ENCODE measurements around the gene POU4F1. TPM values are rescaled to one million over a fixed set of nuclear protein-coding genes. Genes with fewer than 3 reads are reported as not detected.

Gene POU4F1
- polyA plus RNA-seq, 3 donors: not detected

- intact Hi-C loops (cut with micrococcal nuclease): no loop called here
- Histone ChIP-seq H4K20me1 (ENCODE audit: insufficient read depth, low read length) (no peaks in the 10 kb centered on the region), H3K4me2 (replicated peaks; ENCODE audit: extremely low read depth, low read length, poor library complexity, severe bottlenecking) (no peak overlapping the region), H3K36me3 (replicated peaks in 1 of 2; ENCODE audit: control insufficient read depth in 1 of 2, insufficient read depth in 2 of 2, low read length in 2 of 2) (no peaks in the 10 kb centered on the region), H2AFZ (ENCODE audit: insufficient read depth, low read depth, low read length, poor library complexity, severe bottlenecking) (no peak overlapping the region), H3K9ac (ENCODE audit: insufficient read depth, low read length, poor library complexity, severe bottlenecking) (no peak overlapping the region), H3K9me3 (replicated peaks in 1 of 2; ENCODE audit: control insufficient read depth in 1 of 2, insufficient read depth in 1 of 2, low read length in 2 of 2) (peaks cover 3 to 50% of the 10 kb centered on the region in 2 donors), H3K27me3 (ENCODE audit: control insufficient read depth in 2 of 2, insufficient read depth in 2 of 2, low read length in 2 of 2) (peaks cover 89 to 95% of the 10 kb centered on the region in 2 donors), H3K4me3 (replicated peaks in 1 of 3; ENCODE audit: low read depth in 2 of 3, low read length in 3 of 3) (no peak overlapping the region), H3K79me2 (ENCODE audit: insufficient read depth, low read length) (no peaks in the 10 kb centered on the region), H3K4me1 (ENCODE audit: control insufficient read depth in 1 of 2, insufficient read depth in 2 of 2, low read length in 2 of 2) (peaks cover 49 to 51% of the 10 kb centered on the region in 2 donors), H3K27ac (ENCODE audit: low read depth in 1 of 2, low read length in 2 of 2) (no peak overlapping the region)
- no peak overlapping the region for H3K27ac Mint-ChIP-seq
- H3K4me1 Mint-ChIP-seq: peaks cover 58% of the 10 kb centered on the region
- peaks cover 88 to 94% (median 90%) of the 10 kb centered on the region in 3 donors for H3K27me3 Mint-ChIP-seq (ENCODE audit: low read depth in 3 of 3)
- peaks cover 9% of the 10 kb centered on the region in 2 donors for H3K36me3 Mint-ChIP-seq
- H3K9me3 Mint-ChIP-seq: peaks cover 0 to 50% (median 23%) of the 10 kb centered on the region in 7 donors
- no CpG with 5 or more reads among the region's 6 CpGs for WGBS (ENCODE audit: insufficient coverage)
- TF ChIP-seq CTCF (IDR thresholded peaks at IDR 0.05): no peak
- H3K4me3 Mint-ChIP-seq: peak overlapping the region in 1 of 2 donors; percentile 85
- DNase-seq: peak in 1 of 3 donors; percentile 52
Observed at GRCh38 chr13:78599645-78600279, 3.6 kb downstream of the POU4F1 start.

GRCh38 chr13:78598966-78599644, 4.2 kb downstream of the POU4F1 start:
- no peak for DNase-seq
- peaks cover 57% of the 10 kb centered on the region for H3K4me1 Mint-ChIP-seq
- no peak overlapping the region for H3K27ac Mint-ChIP-seq
- H3K79me2 ChIP-seq (ENCODE audit: insufficient read depth, low read length): no peaks in the 10 kb centered on the region
- peak overlapping the region in 1 of 2 donors; percentile 85 for H3K4me3 Mint-ChIP-seq
- TF ChIP-seq CTCF (IDR thresholded peaks at IDR 0.05): no peak
- intact Hi-C loops (cut with micrococcal nuclease): no loop called here
- peaks cover 3 to 51% of the 10 kb centered on the region in 2 donors for H3K9me3 ChIP-seq (replicated peaks in 1 of 2; ENCODE audit: control insufficient read depth in 1 of 2, insufficient read depth in 1 of 2, low read length in 2 of 2)
- H3K27ac ChIP-seq (ENCODE audit: low read depth in 1 of 2, low read length in 2 of 2): no peak overlapping the region
- H3K9ac ChIP-seq (ENCODE audit: insufficient read depth, low read length, poor library complexity, severe bottlenecking): no peak overlapping the region
- H3K36me3 ChIP-seq (replicated peaks in 1 of 2; ENCODE audit: control insufficient read depth in 1 of 2, insufficient read depth in 2 of 2, low read length in 2 of 2): no peaks in the 10 kb centered on the region
- H3K4me2 ChIP-seq (replicated peaks; ENCODE audit: extremely low read depth, low read length, poor library complexity, severe bottlenecking): no peak overlapping the region
- H2AFZ ChIP-seq (ENCODE audit: insufficient read depth, low read depth, low read length, poor library complexity, severe bottlenecking): no peak overlapping the region
- peaks cover 9% of the 10 kb centered on the region in 2 donors for H3K36me3 Mint-ChIP-seq
- H3K9me3 Mint-ChIP-seq: peaks cover 0 to 50% (median 23%) of the 10 kb centered on the region in 7 donors
- H3K4me3 ChIP-seq (replicated peaks in 1 of 3; ENCODE audit: low read depth in 2 of 3, low read length in 3 of 3): no peak overlapping the region
- H4K20me1 ChIP-seq (ENCODE audit: insufficient read depth, low read length): no peaks in the 10 kb centered on the region
- peaks cover 49 to 51% of the 10 kb centered on the region in 2 donors for H3K4me1 ChIP-seq (ENCODE audit: control insufficient read depth in 1 of 2, insufficient read depth in 2 of 2, low read length in 2 of 2)
- H3K27me3 ChIP-seq (ENCODE audit: control insufficient read depth in 2 of 2, insufficient read depth in 2 of 2, low read length in 2 of 2): peaks cover 89 to 95% of the 10 kb centered on the region in 2 donors
- no CpG with 5 or more reads among the region's 5 CpGs for WGBS (ENCODE audit: insufficient coverage)
- H3K27me3 Mint-ChIP-seq (ENCODE audit: low read depth in 3 of 3): peaks cover 88 to 94% (median 90%) of the 10 kb centered on the region in 3 donors

Measured in CD14-positive monocyte (primary cell).